Measurements from ENCODE around the gene ZNF410.

GRCh38 chr14:73851000-73851399 is 35.7 kb upstream of the ZNF410 start:
- TF ChIP-seq POLR2A (IDR thresholded peaks at IDR 0.05): no peak
- TF ChIP-seq, protein P1, sequence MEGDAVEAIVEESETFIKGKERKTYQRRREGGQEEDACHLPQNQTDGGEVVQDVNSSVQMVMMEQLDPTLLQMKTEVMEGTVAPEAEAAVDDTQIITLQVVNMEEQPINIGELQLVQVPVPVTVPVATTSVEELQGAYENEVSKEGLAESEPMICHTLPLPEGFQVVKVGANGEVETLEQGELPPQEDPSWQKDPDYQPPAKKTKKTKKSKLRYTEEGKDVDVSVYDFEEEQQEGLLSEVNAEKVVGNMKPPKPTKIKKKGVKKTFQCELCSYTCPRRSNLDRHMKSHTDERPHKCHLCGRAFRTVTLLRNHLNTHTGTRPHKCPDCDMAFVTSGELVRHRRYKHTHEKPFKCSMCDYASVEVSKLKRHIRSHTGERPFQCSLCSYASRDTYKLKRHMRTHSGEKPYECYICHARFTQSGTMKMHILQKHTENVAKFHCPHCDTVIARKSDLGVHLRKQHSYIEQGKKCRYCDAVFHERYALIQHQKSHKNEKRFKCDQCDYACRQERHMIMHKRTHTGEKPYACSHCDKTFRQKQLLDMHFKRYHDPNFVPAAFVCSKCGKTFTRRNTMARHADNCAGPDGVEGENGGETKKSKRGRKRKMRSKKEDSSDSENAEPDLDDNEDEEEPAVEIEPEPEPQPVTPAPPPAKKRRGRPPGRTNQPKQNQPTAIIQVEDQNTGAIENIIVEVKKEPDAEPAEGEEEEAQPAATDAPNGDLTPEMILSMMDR (IDR thresholded peaks at IDR 0.05): no peak

Data from thyroid gland (tissue), 4 donors.